Measurements from ENCODE around the gene TARS3. TPM values are rescaled to one million over a fixed set of nuclear protein-coding genes. Genes with fewer than 3 reads are reported as not detected.

Gene TARS3
- total and polyA plus RNA-seq, 10 donors = 5.0 to 31.0 (median 16.7) TPM

DNA sequence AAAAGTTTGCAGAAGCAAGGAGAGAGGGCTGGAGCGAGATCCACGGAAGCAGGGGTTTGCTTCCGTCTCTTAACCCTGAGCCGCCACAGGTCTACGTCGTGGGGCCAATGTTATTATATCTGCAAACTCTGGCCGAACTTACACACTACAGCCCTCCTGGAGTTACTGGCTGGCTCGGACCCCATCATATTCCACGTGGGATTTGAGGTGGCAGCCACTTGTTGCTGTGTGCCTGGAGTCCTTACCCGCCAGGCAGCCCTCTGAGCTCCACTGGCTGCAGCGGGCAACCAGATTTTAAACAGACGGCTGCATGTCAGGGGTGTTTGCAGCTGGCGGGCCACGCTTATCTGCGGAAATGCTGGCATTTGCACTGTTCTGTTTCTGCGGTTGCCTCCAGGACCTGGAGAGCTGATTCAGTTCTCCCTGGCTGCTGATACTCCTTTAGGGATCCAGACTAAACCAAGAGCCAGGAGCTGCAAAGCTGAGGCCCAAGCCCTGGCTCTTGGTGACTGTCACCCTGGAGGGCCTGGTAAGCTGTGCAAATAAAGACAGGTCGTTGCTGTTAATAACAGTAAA lies 106.8 kb downstream of the TARS3 start:
- Histone ChIP-seq H3K36me3 (peaks cover 0 to 22% (median 2%) of the 10 kb centered on the region in 6 donors), H3K4me3 (no peak overlapping the region), H3K9me3 (no peaks in the 10 kb centered on the region), H3K27me3 (replicated peaks in 1 of 7) (no peaks in the 10 kb centered on the region), H3K27ac (no peak overlapping the region), H3K4me1 (peaks cover 0 to 28% (median 11%) of the 10 kb centered on the region in 6 donors)
- DNase-seq = no peak
- intact Hi-C loops (cut with DNase I; ENCODE audit: low total_unique reads) = no loop called here
- TF ChIP-seq, protein P1, sequence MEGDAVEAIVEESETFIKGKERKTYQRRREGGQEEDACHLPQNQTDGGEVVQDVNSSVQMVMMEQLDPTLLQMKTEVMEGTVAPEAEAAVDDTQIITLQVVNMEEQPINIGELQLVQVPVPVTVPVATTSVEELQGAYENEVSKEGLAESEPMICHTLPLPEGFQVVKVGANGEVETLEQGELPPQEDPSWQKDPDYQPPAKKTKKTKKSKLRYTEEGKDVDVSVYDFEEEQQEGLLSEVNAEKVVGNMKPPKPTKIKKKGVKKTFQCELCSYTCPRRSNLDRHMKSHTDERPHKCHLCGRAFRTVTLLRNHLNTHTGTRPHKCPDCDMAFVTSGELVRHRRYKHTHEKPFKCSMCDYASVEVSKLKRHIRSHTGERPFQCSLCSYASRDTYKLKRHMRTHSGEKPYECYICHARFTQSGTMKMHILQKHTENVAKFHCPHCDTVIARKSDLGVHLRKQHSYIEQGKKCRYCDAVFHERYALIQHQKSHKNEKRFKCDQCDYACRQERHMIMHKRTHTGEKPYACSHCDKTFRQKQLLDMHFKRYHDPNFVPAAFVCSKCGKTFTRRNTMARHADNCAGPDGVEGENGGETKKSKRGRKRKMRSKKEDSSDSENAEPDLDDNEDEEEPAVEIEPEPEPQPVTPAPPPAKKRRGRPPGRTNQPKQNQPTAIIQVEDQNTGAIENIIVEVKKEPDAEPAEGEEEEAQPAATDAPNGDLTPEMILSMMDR (IDR thresholded peaks at IDR 0.05 in 8 of 11, conservative IDR thresholded peaks at IDR 0.05 in 3 of 11) = no peak
- TF ChIP-seq POLR2AphosphoS5 (IDR thresholded peaks at IDR 0.05) (no peak), POLR2A (IDR thresholded peaks at IDR 0.05) (no peak)
- 92 to 97% (median 95%) methylated on average over 15 to 17 of the region's 17 CpGs for WGBS, 5 donors

DNA sequence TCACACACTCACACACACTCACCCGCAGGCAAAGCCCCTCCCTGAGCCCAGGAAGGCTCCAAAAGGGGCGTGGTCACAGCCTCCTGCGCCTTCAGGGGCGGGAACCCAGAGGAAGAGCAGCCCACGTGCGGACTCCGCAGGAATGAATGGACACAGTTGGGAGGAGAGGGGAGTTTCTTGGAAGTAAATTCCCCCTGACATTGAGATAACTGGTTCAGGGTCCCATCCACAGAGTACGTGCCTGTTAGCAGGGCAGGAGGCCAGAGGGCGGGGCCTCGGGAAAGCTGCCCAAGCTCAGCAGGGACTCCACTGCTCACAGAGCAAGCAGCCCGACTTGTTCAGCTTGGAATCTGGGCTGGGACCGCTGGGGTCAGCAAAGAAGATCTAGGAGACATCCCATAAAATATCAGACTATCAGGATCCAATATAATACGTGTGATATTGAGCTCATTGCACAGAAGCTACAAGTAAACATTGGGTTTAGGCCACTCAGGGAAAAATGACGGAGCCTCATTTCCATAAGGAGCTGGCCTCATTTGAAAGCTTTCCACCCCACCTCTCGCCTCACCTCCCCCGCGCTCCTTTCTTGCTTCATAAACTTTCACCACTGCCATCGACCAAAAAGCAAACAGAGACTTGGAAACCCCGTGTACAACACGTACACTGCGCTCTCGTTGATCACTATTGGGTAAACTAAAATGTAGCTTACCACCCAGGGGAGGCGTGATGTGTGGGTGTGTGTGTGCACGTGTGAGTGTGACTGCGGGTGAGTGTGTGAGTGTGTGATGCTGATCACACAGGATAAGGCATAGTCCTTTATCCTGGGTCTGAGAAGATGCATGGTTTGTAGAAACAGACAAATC lies 108.1 kb downstream of the TARS3 start:
- Histone ChIP-seq H3K9me3 (no peaks in the 10 kb centered on the region), H3K27ac (no peak overlapping the region), H3K36me3 (peaks cover 0 to 16% (median 0%) of the 10 kb centered on the region in 6 donors), H3K4me3 (no peak overlapping the region), H3K4me1 (peaks cover 0 to 28% (median 11%) of the 10 kb centered on the region in 6 donors), H3K27me3 (replicated peaks in 1 of 7) (no peaks in the 10 kb centered on the region)
- intact Hi-C loops (cut with DNase I; ENCODE audit: low total_unique reads) = no loop called here
- DNase-seq = no peak
- 54 to 72% (median 64%) methylated on average over 25 of the region's 25 CpGs for WGBS, 5 donors
- TF ChIP-seq POLR2A (IDR thresholded peaks at IDR 0.05) (no peak), POLR2AphosphoS5 (IDR thresholded peaks at IDR 0.05) (peak in 1 of 3 donors; percentile 46)

DNA sequence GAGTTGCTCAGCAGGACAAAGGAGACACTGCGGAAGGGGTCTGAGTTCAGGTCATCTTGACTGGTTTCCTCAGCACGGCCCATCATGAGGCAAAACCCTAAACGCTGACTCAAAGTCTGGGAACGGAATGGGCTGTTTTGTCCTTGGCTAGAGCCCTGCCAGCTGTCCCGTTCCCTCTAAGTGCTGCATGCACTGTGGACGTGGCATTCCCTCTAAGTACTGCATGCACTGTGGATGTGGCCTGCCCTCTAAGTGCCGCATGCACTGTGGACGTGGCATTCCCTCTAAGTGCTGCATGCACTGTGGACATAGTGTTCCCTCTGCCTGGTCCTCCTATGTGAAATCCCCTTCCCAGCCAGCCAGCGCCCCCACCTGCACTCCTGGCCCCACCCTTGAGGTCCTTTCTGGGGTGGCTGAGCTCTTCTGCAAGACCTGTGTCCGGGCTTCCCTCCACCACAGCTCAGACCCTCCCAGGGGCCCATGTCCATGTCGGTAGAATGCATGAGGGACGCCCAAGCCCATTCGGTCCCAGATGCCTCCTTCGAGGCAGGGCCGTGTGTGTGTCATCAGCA lies 108.8 kb downstream of the TARS3 start:
- Histone ChIP-seq H3K27me3 (replicated peaks in 1 of 7) (no peaks in the 10 kb centered on the region), H3K36me3 (peaks cover 0 to 9% (median 0%) of the 10 kb centered on the region in 6 donors), H3K27ac (no peak overlapping the region), H3K4me3 (no peak overlapping the region), H3K4me1 (peaks cover 0 to 28% (median 11%) of the 10 kb centered on the region in 6 donors), H3K9me3 (no peaks in the 10 kb centered on the region)
- intact Hi-C loops (cut with DNase I; ENCODE audit: low total_unique reads) = no loop called here
- no peak for DNase-seq
- no peak for TF ChIP-seq POLR2A (IDR thresholded peaks at IDR 0.05)
- TF ChIP-seq, protein P1 (IDR thresholded peaks at IDR 0.05 in 8 of 11, conservative IDR thresholded peaks at IDR 0.05 in 3 of 11) = no peak
- no peak for TF ChIP-seq POLR2AphosphoS5 (IDR thresholded peaks at IDR 0.05)
- WGBS, 5 donors = 58 to 73% (median 66%) methylated on average over 15 of the region's 15 CpGs

DNA sequence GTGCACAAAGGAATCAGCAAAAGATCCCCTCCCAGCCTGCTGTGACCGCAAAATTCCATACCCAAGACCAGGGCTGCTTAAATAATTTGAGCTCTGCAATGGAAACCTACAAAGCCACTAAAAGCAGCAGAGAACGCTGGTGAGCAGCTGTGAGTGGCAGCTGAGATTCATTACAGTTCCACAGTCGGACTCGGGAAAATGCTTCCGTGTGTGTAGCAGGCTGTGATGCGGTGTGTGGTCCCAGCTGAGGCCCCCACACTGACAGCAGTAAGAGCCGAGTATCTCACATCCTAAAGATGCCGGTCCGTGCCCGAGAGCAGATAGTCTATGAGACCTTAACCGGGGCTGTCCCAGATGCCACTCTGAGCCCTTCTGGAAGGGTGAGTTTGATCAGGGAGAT lies 109.5 kb downstream of the TARS3 start:
- peaks cover 0 to 5% (median 0%) of the 10 kb centered on the region in 6 donors for H3K36me3 ChIP-seq
- no peak for DNase-seq
- H3K4me1 ChIP-seq = peaks cover 0 to 28% (median 11%) of the 10 kb centered on the region in 6 donors
- no peak overlapping the region for H3K4me3 ChIP-seq
- intact Hi-C loops (cut with DNase I; ENCODE audit: low total_unique reads) = no loop called here
- TF ChIP-seq POLR2AphosphoS5 (IDR thresholded peaks at IDR 0.05) (no peak), POLR2A (IDR thresholded peaks at IDR 0.05) (no peak)
- TF ChIP-seq, protein P1 (IDR thresholded peaks at IDR 0.05 in 8 of 11, conservative IDR thresholded peaks at IDR 0.05 in 3 of 11) = no peak
- H3K27me3 ChIP-seq (replicated peaks in 1 of 7) = no peaks in the 10 kb centered on the region
- no peak overlapping the region for H3K27ac ChIP-seq
- WGBS, 5 donors = 89 to 98% (median 94%) methylated on average over 11 of the region's 11 CpGs
- no peaks in the 10 kb centered on the region for H3K9me3 ChIP-seq
